Ishikawa (cell line): ENCODE measurements around the gene LAMB3.

Source experiments
- CEBPB ChIP-seq: IDR thresholded peaks from 2 replicates; pipeline ENCODE4 v1.6.1; 2012
- CREB1 ChIP-seq: IDR thresholded peaks from 2 replicates; pipeline ENCODE4 v1.6.1; 2012; ENCODE audit warnings: low read depth
- EGR1 ChIP-seq: IDR thresholded peaks from 2 replicates; pipeline ENCODE4 v1.6.1; 2012
- EP300 ChIP-seq: IDR thresholded peaks from 2 replicates; pipeline ENCODE4 v1.6.1; 2012; ENCODE audit warnings: borderline replicate concordance
- FOXM1 ChIP-seq: IDR thresholded peaks from 2 replicates; pipeline ENCODE4 v1.6.1; 2012; ENCODE audit warnings: low read depth, borderline replicate concordance
- MAX ChIP-seq: IDR thresholded peaks from 2 replicates; pipeline ENCODE4 v1.6.1; 2012
- NFIC ChIP-seq: IDR thresholded peaks from 2 replicates; pipeline ENCODE4 v1.6.1; 2012
- RAD21 ChIP-seq: IDR thresholded peaks from 2 replicates; pipeline ENCODE4 v1.6.1; 2012; ENCODE audit warnings: low read depth
- REST ChIP-seq: IDR thresholded peaks from 2 replicates; pipeline ENCODE4 v1.6.1; 2012; ENCODE audit warnings: low read depth, mild to moderate bottlenecking
- TAF1 ChIP-seq: IDR thresholded peaks from 2 replicates; pipeline ENCODE4 v1.6.1; 2012; ENCODE audit warnings: low read depth, mild to moderate bottlenecking
- TCF12 ChIP-seq: IDR thresholded peaks from 2 replicates; pipeline ENCODE4 v1.6.1; 2012; ENCODE audit warnings: low read depth
- TEAD4 ChIP-seq: IDR thresholded peaks from 2 replicates; pipeline ENCODE4 v1.6.1; 2012
- USF1 ChIP-seq: IDR thresholded peaks from 2 replicates; pipeline ENCODE4 v1.6.1; 2012
- YY1 ChIP-seq: IDR thresholded peaks from 2 replicates; pipeline ENCODE4 v1.6.1; 2012; ENCODE audit warnings: low read depth
- ZBTB7A ChIP-seq: IDR thresholded peaks from 2 replicates; pipeline ENCODE4 v1.6.1; 2012; ENCODE audit warnings: low read depth

The LAMB3 gene

GRCh38 chr1:209614151-209614420 lies 38.1 kb downstream of the LAMB3 start:
- TF ChIP-seq FOXM1: no peak

- TF ChIP-seq REST: no peak
- no peak for TF ChIP-seq FOXM1
- TF ChIP-seq EGR1: no peak
- no peak for TF ChIP-seq USF1
- no peak for TF ChIP-seq TAF1
- no peak for TF ChIP-seq EP300
- no peak for TF ChIP-seq CEBPB
- TF ChIP-seq CREB1: no peak
- TF ChIP-seq MAX: no peak
- TF ChIP-seq NFIC: no peak
- TF ChIP-seq TEAD4: no peak
- no peak for TF ChIP-seq YY1
- TF ChIP-seq TCF12: no peak
- no peak for TF ChIP-seq RAD21
- no peak for TF ChIP-seq ZBTB7A
Measured at GRCh38 chr1:209613400-209614150, 38.6 kb downstream of the LAMB3 start.

GRCh38 chr1:209612646-209613399 lies 39.4 kb downstream of the LAMB3 start:
- TF ChIP-seq FOXM1: no peak
- TF ChIP-seq MAX: no peak
- TF ChIP-seq TEAD4: no peak
- TF ChIP-seq USF1: no peak
- no peak for TF ChIP-seq EGR1

- TF ChIP-seq ZBTB7A: no peak
- no peak for TF ChIP-seq CREB1
- TF ChIP-seq EGR1: no peak
- TF ChIP-seq NFIC: no peak
- TF ChIP-seq FOXM1: no peak
- TF ChIP-seq YY1: no peak
- no peak for TF ChIP-seq USF1
Measured at GRCh38 chr1:209611771-209612570, 40.3 kb downstream of the LAMB3 start.

GRCh38 chr1:209610631-209610905 lies 41.7 kb downstream of the LAMB3 start:
- TF ChIP-seq ZBTB7A (no peak), REST (no peak)

GRCh38 chr1:209609791-209610630 lies 42.2 kb downstream of the LAMB3 start:
- TF ChIP-seq MAX: no peak
- TF ChIP-seq FOXM1: no peak
- TF ChIP-seq EP300: no peak
- no peak for TF ChIP-seq USF1
- TF ChIP-seq TEAD4: no peak
- TF ChIP-seq TAF1: no peak
- peak; percentile 27; the same call in 1 of the 2 replicates for TF ChIP-seq REST
- no peak for TF ChIP-seq ZBTB7A
